Stimulated activated CD8-positive, alpha-beta memory T cell treated with anti-CD3 and anti-CD28 coated beads, Interleukin-12 subunit alpha, Interleukin-12 subunit beta, amount 100 ng/mL, for 24 hours (primary cell): ENCODE measurements around the gene SLC2A10.

Experiments
- DNase-seq: peaks from one replicate; pipeline ENCODE4 v3.0.0-alpha.2; 2020; ENCODE audit errors: extremely low read depth

Gene SLC2A10

GRCh38 chr20:46703435-46703834 is 6.0 kb upstream of the SLC2A10 start:
- DNase-seq, result no peak

GRCh38 chr20:46704714-46705377 is 4.6 kb upstream of the SLC2A10 start:
- no peak for DNase-seq

- no peak for DNase-seq
Observed at GRCh38 chr20:46705378-46705729, 4.1 kb upstream of the SLC2A10 start.

- no peak for DNase-seq
Observed at GRCh38 chr20:46706242-46706641, 3.2 kb upstream of the SLC2A10 start.

GRCh38 chr20:46708172-46708860 is 1.1 kb upstream of the SLC2A10 start:
- DNase-seq, result no peak

GRCh38 chr20:46709055-46709458 is 392 bp upstream of the SLC2A10 start:
- DNase-seq, result no peak

- no peak for DNase-seq
Observed at GRCh38 chr20:46710153-46710913, 884 bp downstream of the SLC2A10 start.

GRCh38 chr20:46712056-46712636 is 2.7 kb downstream of the SLC2A10 start:
- DNase-seq, result no peak

GRCh38 chr20:46713957-46714834 is 4.7 kb downstream of the SLC2A10 start:
- no peak for DNase-seq

GRCh38 chr20:46715292-46715756 is 5.9 kb downstream of the SLC2A10 start:
- DNase-seq, result no peak

GRCh38 chr20:46717818-46718541 is 8.5 kb downstream of the SLC2A10 start:
- DNase-seq, result no peak

GRCh38 chr20:46720019-46720418 is 10.6 kb downstream of the SLC2A10 start:
- no peak for DNase-seq

GRCh38 chr20:46720776-46721425 is 11.5 kb downstream of the SLC2A10 start:
- DNase-seq, result no peak

GRCh38 chr20:46721476-46721875 is 12.0 kb downstream of the SLC2A10 start:
- no peak for DNase-seq

- DNase-seq, result no peak
Observed at GRCh38 chr20:46722450-46722849, 13.0 kb downstream of the SLC2A10 start.

- DNase-seq, result no peak
Observed at GRCh38 chr20:46723039-46723438, 13.6 kb downstream of the SLC2A10 start.

GRCh38 chr20:46724343-46724959 is 15.0 kb downstream of the SLC2A10 start:
- DNase-seq, result no peak

- DNase-seq, result no peak
Observed at GRCh38 chr20:46725186-46726165, 16.0 kb downstream of the SLC2A10 start.

- DNase-seq, result no peak
Observed at GRCh38 chr20:46731770-46732169, 22.3 kb downstream of the SLC2A10 start.
